ENCODE results near the gene PEX10.

Gene PEX10

GRCh38 chr1:2374252-2375155, 37.9 kb downstream of the PEX10 start:
- Histone ChIP-seq H3K18ac (ENCODE audit: low read length) (no peak overlapping the region), H4K91ac (ENCODE audit: low read depth, low read length, poor library complexity) (no peak overlapping the region), H3K27ac (replicated peaks; ENCODE audit: low read length) (no peak overlapping the region), H2AK5ac (ENCODE audit: low read depth, low read length) (peak overlapping the region; percentile 88), H3K9ac (ENCODE audit: low read depth, low read length, poor library complexity) (no peak overlapping the region), H4K8ac (ENCODE audit: low read depth, low read length) (no peak overlapping the region), H3K36me3 (replicated peaks in 1 of 2; ENCODE audit: control insufficient read depth in 2 of 2, insufficient read depth in 2 of 2, low read length in 2 of 2) (peaks cover 2 to 12% of the 10 kb centered on the region in 2 donors), H3K4me3 (ENCODE audit: low read length in 2 of 2) (no peak overlapping the region), H2BK5ac (ENCODE audit: low read length) (no peak overlapping the region), H3K14ac (ENCODE audit: low read length) (peak overlapping the region; percentile 44), H2BK12ac (ENCODE audit: low read length) (no peak overlapping the region), H3K4me2 (ENCODE audit: insufficient read depth, low read length, poor library complexity, severe bottlenecking) (no peak overlapping the region), H3K4ac (ENCODE audit: low read length) (peak overlapping the region; percentile 10), H2AFZ (ENCODE audit: low read length) (no peak overlapping the region), H3K23ac (ENCODE audit: low read depth, low read length, poor library complexity) (no peak overlapping the region), H3K79me1 (ENCODE audit: low read depth, low read length) (peaks cover 6% of the 10 kb centered on the region), H3K4me1 (ENCODE audit: control insufficient read depth in 2 of 2, insufficient read depth in 1 of 2, low read depth in 1 of 2, low read length in 2 of 2) (peaks cover 3 to 4% of the 10 kb centered on the region in 2 donors), H2BK120ac (ENCODE audit: low read depth, low read length) (no peak overlapping the region), H2BK15ac (ENCODE audit: low read length) (peak overlapping the region; percentile 21), H3K27me3 (ENCODE audit: control insufficient read depth in 3 of 3, insufficient read depth in 3 of 3, low read depth in 1 of 3, low read length in 3 of 3) (no peaks in the 10 kb centered on the region), H3K9me3 (replicated peaks in 1 of 2; ENCODE audit: control insufficient read depth in 2 of 2, insufficient read depth in 1 of 2, low read depth in 1 of 2, low read length in 2 of 2) (no peaks in the 10 kb centered on the region)
- DNase-seq (ENCODE audit: low spot score) = no peak
- no CpG with 5 or more reads among the region's 17 CpGs for WGBS, 2 donors (ENCODE audit: extremely low coverage in 2 of 2, insufficient read length in 2 of 2, insufficient replicate concordance in 1 of 2)

- Histone ChIP-seq H3K23ac (ENCODE audit: low read depth, low read length, poor library complexity) (no peak overlapping the region), H3K18ac (ENCODE audit: low read length) (peak overlapping the region; percentile 48), H3K36me3 (replicated peaks in 1 of 2; ENCODE audit: control insufficient read depth in 2 of 2, insufficient read depth in 2 of 2, low read length in 2 of 2) (peaks cover 2 to 12% of the 10 kb centered on the region in 2 donors), H2AK5ac (ENCODE audit: low read depth, low read length) (peak overlapping the region; percentile 88), H2AFZ (ENCODE audit: low read length) (no peak overlapping the region), H4K91ac (ENCODE audit: low read depth, low read length, poor library complexity) (no peak overlapping the region), H3K4me3 (ENCODE audit: low read length in 2 of 2) (no peak overlapping the region), H3K27me3 (ENCODE audit: control insufficient read depth in 3 of 3, insufficient read depth in 3 of 3, low read depth in 1 of 3, low read length in 3 of 3) (no peaks in the 10 kb centered on the region), H3K14ac (ENCODE audit: low read length) (no peak overlapping the region), H3K4ac (ENCODE audit: low read length) (no peak overlapping the region), H3K9me3 (replicated peaks in 1 of 2; ENCODE audit: control insufficient read depth in 2 of 2, insufficient read depth in 1 of 2, low read depth in 1 of 2, low read length in 2 of 2) (no peaks in the 10 kb centered on the region), H3K79me1 (ENCODE audit: low read depth, low read length) (peaks cover 6% of the 10 kb centered on the region), H2BK120ac (ENCODE audit: low read depth, low read length) (peak overlapping the region; percentile 61), H4K8ac (ENCODE audit: low read depth, low read length) (peak overlapping the region; percentile 92), H3K9ac (ENCODE audit: low read depth, low read length, poor library complexity) (no peak overlapping the region), H3K4me2 (ENCODE audit: insufficient read depth, low read length, poor library complexity, severe bottlenecking) (no peak overlapping the region), H2BK5ac (ENCODE audit: low read length) (peak overlapping the region; percentile 53), H3K4me1 (ENCODE audit: control insufficient read depth in 2 of 2, insufficient read depth in 1 of 2, low read depth in 1 of 2, low read length in 2 of 2) (peaks cover 3 to 4% of the 10 kb centered on the region in 2 donors), H3K27ac (replicated peaks; ENCODE audit: low read length) (no peak overlapping the region), H2BK15ac (ENCODE audit: low read length) (peak overlapping the region; percentile 21), H2BK12ac (ENCODE audit: low read length) (peak overlapping the region; percentile 58)
- DNase-seq (ENCODE audit: low spot score) = no peak
- WGBS, 2 donors (ENCODE audit: extremely low coverage in 2 of 2, insufficient read length in 2 of 2, insufficient replicate concordance in 1 of 2) = no CpG with 5 or more reads among the region's 20 CpGs
These were observed 38.7 kb downstream of the PEX10 start for GRCh38 chr1:2373551-2374251.

GRCh38 chr1:2372551-2373490, 39.5 kb downstream of the PEX10 start:
- H3K4me1 ChIP-seq (ENCODE audit: control insufficient read depth in 2 of 2, insufficient read depth in 1 of 2, low read depth in 1 of 2, low read length in 2 of 2) = peaks cover 3 to 4% of the 10 kb centered on the region in 2 donors
- no peak overlapping the region for H2BK120ac ChIP-seq (ENCODE audit: low read depth, low read length)
- H4K8ac ChIP-seq (ENCODE audit: low read depth, low read length) = no peak overlapping the region
- H3K4me2 ChIP-seq (ENCODE audit: insufficient read depth, low read length, poor library complexity, severe bottlenecking) = no peak overlapping the region
- H3K9ac ChIP-seq (ENCODE audit: low read depth, low read length, poor library complexity) = peak overlapping the region; percentile 70
- no peak overlapping the region for H3K27ac ChIP-seq (replicated peaks; ENCODE audit: low read length)
- no peak overlapping the region for H3K4me3 ChIP-seq (ENCODE audit: low read length in 2 of 2)
- no peaks in the 10 kb centered on the region for H3K27me3 ChIP-seq (ENCODE audit: control insufficient read depth in 3 of 3, insufficient read depth in 3 of 3, low read depth in 1 of 3, low read length in 3 of 3)
- H2BK12ac ChIP-seq (ENCODE audit: low read length) = peak overlapping the region; percentile 22
- H3K36me3 ChIP-seq (replicated peaks in 1 of 2; ENCODE audit: control insufficient read depth in 2 of 2, insufficient read depth in 2 of 2, low read length in 2 of 2) = peaks cover 5 to 16% of the 10 kb centered on the region in 2 donors
- H2AFZ ChIP-seq (ENCODE audit: low read length) = no peak overlapping the region
- no peak overlapping the region for H2BK15ac ChIP-seq (ENCODE audit: low read length)
- H3K79me1 ChIP-seq (ENCODE audit: low read depth, low read length) = peaks cover 6% of the 10 kb centered on the region
- H2AK5ac ChIP-seq (ENCODE audit: low read depth, low read length) = peak overlapping the region; percentile 88
- no CpG with 5 or more reads among the region's 36 CpGs for WGBS, 2 donors (ENCODE audit: extremely low coverage in 2 of 2, insufficient read length in 2 of 2, insufficient replicate concordance in 1 of 2)
- peaks cover 4% of the 10 kb centered on the region in 2 donors for H3K9me3 ChIP-seq (replicated peaks in 1 of 2; ENCODE audit: control insufficient read depth in 2 of 2, insufficient read depth in 1 of 2, low read depth in 1 of 2, low read length in 2 of 2)
- DNase-seq (ENCODE audit: low spot score) = no peak
- peak overlapping the region; percentile 39 for H2BK5ac ChIP-seq (ENCODE audit: low read length)
- H3K23ac ChIP-seq (ENCODE audit: low read depth, low read length, poor library complexity) = peak overlapping the region; percentile 2
- peak overlapping the region; percentile 53 for H4K91ac ChIP-seq (ENCODE audit: low read depth, low read length, poor library complexity)
- peak overlapping the region; percentile 71 for H3K14ac ChIP-seq (ENCODE audit: low read length)
- H3K18ac ChIP-seq (ENCODE audit: low read length) = peak overlapping the region; percentile 58
- no peak overlapping the region for H3K4ac ChIP-seq (ENCODE audit: low read length)
